Activated T-cell treated with anti-CD3 and anti-CD28 coated beads for 24 hours (primary cell): ENCODE data around the gene CHRD.

ENCODE experiments used
- DNase-seq: peaks from one replicate; pipeline ENCODE4 v3.0.0-alpha.2; 2020; ENCODE audit warnings: low read depth

The CHRD gene

DNA sequence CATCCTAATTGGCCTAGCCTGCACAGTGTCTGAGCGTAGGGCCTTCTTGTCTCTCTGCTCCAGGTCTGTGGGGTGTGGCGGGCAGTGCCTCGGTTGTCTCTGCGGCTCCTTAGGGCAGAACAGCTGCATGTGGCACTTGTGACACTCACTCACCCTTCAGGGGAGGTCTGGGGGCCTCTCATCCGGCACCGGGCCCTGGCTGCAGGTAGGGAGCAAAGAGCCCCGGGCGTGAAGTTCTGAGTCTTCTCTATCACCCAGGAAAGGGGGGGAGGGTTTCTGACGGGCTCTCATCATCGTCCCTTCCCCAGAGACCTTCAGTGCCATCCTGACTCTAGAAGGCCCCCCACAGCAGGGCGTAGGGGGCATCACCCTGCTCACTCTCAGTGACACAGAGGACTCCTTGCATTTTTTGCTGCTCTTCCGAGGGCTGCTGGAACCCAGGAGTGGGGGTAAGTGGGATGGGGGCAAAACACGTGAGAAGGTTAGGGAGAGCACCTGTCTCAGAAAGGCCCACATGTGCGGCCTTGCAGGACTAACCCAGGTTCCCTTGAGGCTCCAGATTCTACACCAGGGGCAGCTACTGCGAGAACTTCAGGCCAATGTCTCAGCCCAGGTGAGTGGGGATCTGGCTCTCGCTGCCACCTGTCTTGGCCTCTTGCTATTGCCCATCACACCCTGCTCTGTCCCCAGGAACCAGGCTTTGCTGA is 2.6 kb downstream of the CHRD start:
- DNase-seq: no peak

DNA sequence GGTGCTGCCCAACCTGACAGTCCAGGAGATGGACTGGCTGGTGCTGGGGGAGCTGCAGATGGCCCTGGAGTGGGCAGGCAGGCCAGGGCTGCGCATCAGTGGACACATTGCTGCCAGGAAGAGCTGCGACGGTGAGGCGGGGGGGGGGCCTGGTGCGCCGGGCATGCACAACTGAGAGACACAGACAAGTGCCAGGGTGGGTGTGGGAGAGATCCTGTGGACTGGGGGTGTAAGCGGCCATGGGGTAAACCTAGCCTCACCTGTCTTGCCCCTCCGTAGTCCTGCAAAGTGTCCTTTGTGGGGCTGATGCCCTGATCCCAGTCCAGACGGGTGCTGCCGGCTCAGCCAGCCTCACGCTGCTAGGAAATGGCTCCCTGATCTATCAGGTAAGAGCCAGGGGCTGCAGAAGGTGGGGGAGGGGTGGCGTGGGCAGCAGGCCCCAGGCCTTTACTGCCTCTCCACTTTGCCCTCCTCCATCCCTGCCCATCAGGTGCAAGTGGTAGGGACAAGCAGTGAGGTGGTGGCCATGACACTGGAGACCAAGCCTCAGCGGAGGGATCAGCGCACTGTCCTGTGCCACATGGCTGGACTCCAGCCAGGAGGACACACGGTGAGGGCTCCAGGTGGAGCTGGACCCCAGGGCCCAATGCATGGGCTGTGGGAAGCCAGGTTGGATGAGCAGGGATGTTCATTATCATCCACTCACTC is 3.3 kb downstream of the CHRD start:
- DNase-seq: no peak

DNA sequence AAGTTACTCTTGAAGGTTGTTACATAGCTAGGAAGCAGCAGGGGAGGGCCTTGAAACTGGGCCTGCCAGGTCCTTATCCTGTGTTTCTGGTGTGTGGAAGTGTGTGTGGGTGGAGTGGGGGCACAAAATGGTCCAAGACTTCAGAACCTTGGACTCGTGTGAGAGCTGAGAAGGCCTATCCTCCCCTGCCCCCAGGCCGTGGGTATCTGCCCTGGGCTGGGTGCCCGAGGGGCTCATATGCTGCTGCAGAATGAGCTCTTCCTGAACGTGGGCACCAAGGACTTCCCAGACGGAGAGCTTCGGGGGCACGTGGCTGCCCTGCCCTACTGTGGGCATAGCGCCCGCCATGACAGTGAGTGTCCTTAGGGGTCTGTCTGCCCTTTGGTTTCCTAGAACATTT is 4.5 kb downstream of the CHRD start:
- no peak for DNase-seq

DNA sequence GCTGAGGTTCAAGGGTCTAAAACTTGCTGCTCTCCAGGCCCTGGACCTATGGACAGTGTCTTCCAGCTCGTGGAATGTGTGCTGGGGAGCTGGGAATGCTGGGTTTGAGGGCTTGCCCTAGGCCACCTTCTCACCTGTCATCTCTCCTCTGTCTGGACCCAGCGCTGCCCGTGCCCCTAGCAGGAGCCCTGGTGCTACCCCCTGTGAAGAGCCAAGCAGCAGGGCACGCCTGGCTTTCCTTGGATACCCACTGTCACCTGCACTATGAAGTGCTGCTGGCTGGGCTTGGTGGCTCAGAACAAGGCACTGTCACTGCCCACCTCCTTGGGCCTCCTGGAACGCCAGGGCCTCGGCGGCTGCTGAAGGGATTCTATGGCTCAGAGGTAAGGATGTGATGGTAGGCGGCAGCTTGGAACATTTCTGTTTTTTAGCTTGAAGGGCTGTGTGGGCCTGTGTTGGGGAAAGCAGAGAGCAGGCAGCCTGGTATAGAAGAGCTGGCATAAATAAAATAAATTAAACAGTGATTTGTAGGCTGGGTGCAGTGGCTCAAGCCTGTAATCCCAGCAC is 5.1 kb downstream of the CHRD start:
- no peak for DNase-seq

DNA sequence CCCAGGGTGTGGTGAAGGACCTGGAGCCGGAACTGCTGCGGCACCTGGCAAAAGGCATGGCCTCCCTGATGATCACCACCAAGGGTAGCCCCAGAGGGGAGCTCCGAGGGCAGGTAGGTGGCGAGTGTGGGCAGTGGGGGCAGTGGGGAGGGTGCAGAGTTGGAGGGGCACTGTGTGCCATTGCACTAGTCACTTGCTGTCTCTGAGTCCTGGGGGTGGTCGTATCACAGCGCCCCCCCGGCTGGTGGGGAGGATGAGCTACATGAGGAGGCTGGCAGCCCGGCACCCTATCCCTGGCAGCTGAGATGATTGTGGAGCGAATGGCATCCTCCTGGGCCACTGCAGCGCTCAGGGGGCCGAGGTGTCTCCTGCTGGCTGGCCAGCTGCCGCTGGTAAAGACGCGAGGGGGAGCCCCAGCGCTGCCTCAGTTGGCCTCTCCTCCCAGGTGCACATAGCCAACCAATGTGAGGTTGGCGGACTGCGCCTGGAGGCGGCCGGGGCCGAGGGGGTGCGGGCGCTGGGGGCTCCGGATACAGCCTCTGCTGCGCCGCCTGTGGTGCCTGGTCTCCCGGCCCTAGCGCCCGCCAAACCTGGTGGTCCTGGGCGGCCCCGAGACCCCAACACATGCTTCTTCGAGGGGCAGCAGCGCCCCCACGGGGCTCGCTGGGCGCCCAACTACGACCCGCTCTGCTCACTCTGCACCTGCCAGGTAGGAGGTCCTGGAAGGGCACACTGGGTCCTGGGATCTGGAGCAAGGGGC is 6.4 kb downstream of the CHRD start:
- no peak for DNase-seq

DNA sequence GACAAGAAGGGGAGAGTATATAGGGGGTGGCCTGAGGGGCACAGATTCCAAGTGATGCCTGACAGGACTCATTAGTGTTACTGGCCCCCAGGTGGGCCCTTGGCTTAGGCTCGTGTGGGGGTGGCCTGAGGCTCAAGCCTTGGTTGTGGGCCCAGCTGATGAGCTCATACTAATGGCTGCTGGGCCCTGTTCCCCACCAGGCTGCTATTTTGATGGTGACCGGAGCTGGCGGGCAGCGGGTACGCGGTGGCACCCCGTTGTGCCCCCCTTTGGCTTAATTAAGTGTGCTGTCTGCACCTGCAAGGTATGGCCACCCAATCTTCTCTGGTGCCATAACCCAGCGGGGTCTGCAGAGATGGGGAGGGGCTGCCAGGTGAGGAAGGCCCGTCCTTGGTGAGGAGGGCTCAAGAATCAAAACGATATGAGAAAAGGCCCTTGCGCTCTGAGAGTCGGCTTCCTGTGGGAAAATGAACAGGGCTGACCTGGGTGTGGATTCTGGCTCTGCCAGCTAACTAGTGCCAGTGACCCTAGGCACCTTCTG is 7.4 kb downstream of the CHRD start:
- no peak for DNase-seq

DNA sequence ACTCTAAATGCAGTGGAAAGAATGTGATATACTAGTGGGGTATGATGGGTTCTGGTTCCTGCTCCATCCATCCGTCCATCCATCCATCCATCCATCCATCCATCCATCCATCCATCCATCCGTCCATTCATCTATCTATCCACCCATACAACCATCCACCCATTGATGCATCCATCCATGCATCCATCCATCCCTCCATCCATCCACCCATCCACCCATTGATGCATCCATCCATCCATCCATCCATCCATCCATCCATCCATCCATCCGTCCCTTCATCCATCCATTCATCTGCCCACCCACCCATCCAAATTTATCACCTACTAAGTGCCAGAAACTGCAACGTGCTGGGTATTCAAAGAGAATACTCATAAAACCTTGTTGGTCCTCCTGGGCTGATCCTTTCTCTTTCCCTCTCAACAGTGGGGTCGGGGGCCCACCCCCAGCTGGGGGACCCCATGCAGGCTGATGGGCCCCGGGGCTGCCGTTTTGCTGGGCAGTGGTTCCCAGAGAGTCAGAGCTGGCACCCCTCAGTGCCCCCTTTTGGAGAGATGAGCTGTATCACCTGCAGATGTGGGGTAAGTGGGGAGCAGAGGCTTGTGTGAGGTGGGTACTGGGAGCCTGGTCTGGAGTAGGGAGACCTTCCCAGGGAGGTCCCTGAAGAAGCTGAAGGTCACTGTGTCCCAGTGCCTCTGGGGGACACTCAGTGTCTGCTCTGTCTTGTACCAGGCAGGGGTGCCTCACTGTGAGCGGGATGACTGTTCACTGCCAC is 8.5 kb downstream of the CHRD start:
- no peak for DNase-seq

DNA sequence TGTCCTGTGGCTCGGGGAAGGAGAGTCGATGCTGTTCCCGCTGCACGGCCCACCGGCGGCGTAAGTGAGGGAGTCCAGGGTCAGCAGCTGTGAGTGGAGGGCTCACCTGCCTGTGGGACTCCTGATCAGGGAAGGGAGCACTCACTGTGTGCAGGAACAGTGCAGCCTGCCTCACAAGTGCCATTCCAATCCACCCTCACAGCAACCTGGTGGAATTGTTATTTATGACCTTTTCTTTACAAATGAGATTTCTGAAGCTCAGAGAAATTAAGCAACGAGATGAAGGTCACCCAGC is 9.0 kb downstream of the CHRD start:
- no peak for DNase-seq

DNA sequence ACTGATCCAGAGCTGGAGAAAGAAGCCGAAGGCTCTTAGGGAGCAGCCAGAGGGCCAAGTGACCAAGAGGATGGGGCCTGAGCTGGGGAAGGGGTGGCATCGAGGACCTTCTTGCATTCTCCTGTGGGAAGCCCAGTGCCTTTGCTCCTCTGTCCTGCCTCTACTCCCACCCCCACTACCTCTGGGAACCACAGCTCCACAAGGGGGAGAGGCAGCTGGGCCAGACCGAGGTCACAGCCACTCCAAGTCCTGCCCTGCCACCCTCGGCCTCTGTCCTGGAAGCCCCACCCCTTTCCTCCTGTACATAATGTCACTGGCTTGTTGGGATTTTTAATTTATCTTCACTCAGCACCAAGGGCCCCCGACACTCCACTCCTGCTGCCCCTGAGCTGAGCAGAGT is 9.5 kb downstream of the CHRD start:
- no peak for DNase-seq

DNA sequence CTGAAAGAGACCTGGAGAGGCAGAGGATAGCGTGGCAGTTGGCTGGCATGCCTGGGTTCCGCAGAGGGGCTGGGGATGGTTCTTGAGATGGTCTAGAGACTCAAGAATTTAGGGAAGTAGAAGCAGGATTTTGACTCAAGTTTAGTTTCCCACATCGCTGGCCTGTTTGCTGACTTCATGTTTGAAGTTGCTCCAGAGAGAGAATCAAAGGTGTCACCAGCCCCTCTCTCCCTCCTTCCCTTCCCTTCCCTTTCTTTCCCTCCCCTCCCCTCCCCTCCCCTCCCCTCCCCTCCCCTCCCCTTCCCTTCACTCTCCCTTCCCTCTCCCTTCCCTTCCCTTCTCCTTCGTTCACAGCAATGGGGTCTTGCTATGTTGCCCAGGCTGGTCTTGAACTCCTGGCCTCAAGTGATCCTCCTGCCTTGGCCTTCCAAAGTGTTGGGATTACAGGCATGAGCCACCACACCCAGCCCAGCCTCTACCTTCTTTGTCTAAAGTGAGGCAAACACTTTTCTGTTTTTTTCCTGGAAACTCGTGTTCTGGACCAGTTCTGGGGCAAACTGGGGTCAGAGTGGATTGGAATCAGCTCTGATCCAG is 10.2 kb downstream of the CHRD start:
- DNase-seq: no peak

DNA sequence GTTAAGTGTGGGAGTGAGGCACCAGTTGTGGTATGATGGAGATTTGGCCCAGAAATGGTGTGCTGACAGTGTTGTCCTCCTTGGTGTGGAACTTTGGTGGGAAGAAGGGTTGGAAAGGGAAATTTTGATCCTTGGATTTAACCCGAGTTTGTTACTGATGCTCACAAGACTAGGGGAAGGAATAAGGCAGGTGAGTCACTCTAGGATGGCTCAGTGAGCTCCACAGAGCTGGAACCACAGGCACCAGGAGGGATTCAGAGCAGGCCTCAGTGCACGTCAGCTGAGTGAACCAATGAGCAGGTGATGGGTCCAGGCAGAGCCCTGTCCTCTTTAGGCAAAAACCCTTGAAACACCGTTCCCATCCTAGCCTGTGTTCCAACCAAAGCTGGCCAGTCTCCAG is 11.4 kb downstream of the CHRD start:
- DNase-seq: no peak

DNA sequence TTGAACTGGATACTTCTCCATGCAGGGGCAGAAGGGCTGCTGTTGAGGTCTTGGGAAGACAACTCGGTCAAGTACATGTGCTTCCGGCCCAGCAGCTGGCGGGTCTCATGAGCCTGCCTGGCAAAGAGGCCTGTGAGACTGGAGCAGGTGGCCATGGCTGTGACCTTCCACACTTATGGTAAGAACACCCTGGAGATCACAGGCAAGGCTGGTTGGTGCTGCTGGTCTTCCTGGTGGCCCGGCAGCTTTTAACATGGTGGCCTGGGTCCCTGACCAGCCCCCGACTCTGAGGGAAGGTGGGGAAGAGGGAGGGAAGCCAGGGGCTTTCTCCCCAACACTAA is 15.4 kb downstream of the CHRD start:
- no peak for DNase-seq

DNA sequence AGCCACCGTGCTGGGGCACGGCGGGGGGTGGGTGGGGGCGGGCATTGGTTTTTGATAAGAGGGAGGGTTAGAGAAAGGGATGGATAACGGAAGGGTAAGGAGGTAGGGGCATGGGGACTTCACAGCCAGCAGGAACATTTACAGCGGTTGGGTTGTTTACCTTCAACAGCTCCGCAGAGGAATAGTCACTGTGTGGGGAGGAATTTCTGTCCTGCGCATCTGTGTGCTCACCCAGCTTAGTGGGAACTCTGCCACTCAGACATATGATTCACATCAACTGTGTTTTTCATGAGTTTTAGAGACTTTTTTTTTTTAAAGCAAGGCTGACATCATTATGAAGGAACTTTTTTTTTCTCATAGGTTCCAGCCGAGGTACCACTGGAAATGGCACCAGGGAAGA is 19.6 kb downstream of the CHRD start:
- no peak for DNase-seq

DNA sequence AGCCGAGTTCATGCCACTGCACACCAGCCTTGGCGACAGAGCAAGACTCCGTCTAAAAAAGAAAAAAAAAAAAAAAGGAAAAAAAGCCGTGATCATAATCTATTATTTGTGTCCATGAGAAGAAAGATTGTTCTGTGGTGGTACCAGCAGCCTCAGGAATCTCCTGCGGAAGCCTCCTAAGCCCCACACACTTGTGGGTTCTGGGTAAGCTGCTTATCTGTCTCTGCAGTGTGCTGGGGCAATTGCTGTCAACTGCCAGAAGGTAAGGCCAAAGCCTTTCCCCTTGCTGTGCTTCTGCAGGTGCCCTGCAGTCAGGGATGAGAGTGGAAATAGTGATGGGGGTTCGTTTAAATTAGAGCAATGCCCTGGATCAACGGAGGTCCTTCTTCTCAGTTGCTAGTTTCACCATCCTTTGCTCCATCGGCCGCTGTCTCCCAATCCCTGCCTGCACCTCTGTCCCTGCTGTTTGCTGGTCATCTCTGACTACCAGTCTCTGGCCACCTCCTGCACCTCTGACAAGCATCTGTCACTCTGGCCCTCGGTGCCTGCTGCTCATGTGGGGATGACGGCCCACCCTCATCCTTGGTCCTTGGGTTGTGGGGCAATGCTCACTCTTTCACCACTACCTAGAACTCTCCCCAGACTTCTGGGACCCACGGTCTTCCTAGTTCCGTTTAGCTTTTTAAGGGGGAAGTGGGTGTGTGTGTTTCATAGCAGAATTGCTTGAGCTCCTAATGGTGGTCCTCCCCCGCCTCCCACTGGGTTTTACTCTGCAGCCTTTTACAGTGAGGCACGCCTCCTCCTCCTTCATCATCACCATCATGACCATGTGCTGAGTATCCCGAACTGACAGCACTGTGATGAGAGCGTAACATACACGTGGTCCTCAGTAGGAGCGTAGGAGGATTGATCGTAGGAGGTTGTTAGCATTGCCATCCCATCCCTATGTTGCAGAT is 25.5 kb downstream of the CHRD start:
- no peak for DNase-seq

DNA sequence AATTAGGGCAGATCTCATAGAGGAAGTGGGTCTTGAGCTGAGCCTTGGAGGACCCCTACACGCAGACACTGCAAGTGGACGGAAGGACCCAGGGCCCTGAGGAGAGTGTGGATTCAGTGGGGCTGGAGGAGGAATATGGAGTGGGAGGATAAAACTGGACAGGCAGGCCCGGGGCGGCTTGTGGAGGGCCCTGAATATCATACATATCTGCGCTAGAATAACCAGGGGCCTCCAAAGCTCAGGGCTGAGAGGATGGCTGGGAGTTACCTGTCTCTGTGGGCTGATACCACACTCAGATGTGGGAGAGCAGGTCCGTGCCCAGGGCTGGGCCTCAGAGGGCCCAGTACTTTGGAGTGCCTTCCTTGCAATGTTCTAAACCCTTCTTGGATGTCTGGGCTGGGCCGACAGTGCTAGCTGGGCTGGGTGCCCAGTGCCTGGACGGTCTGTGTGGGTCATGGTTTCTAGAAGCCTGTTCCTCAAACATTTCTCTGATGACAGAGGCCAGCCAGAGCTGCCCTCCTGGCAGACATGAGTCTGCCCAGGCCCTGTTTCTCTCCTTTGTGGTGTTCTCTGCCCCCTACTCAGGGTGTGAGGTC is 29.6 kb downstream of the CHRD start:
- DNase-seq: no peak

DNA sequence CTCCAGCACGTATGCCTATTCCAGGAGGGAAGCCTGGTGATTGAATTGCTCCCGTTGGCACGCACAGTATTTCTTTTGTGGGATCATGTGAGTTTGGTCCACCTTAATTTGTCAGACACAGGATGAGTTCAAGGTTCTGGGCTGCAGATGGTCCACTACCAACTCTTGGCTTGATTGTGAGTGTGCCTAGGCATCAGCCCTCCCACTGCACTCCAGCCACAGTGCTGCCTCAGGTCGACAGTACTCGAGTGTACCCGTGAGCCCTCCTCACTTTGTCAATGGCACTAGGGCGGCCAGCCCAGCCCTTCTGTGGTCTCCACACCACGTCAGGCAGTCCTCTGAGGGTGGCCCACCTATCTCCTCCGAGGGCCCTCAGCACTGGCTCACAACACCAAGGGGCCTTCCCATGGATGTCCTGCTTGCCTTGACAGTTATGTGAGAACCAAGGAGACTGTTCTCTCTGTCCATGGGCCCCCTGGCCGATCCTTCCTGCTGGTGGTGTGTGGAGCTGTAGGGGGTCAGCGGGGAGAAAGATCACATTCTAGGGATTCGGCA is 30.2 kb downstream of the CHRD start:
- no peak for DNase-seq

DNA sequence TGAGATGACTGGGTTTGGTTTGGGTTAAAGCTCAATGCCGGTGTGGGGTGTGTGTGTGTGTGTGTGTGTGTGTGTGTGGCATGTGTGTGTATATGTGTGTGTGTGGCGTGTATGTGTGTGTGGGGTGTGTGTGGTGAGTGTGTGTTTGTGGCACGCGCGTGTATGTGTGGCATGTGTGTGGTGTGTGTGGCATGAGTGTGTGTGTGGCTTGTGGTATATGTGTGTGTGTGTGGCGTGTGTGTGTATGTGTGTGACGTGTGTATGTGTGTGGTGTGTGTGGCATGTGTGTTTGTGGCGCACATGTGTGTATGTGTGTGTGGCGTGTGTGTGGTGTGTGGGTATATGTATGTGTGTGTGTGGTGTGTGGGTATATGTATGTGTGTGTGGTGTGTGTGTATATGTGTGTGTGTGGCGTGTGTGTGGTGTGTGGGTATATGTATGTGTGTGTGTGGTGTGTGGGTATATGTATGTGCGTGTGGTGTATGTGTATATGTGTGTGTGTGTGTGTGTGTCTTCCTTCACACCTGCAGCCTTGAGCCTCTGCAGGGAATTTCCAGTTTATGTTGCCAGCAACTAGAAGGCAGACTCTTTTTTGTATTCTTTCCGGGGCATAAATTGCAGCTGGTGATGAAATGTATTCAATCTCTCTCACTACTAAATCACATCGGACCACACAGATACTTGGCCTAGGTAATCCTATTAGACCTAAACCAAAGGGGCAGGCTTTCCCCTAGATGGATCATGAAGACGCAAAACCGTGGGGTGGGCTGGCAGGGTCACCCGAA is 34.8 kb downstream of the CHRD start:
- no peak for DNase-seq

DNA sequence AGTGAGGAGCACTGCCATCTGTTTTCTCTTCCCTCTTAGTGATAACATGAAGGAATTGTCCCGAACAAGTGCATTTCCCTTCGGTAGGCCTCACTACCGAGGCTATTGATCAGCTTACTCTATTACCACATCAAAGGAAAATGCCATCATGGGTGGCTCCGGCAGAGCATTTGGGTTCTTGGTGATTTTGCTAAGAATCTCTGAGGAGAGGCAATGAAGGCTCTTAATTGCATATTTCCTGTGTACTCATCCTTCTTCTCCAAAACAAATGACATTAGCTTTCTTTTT is 35.3 kb downstream of the CHRD start:
- no peak for DNase-seq

DNA sequence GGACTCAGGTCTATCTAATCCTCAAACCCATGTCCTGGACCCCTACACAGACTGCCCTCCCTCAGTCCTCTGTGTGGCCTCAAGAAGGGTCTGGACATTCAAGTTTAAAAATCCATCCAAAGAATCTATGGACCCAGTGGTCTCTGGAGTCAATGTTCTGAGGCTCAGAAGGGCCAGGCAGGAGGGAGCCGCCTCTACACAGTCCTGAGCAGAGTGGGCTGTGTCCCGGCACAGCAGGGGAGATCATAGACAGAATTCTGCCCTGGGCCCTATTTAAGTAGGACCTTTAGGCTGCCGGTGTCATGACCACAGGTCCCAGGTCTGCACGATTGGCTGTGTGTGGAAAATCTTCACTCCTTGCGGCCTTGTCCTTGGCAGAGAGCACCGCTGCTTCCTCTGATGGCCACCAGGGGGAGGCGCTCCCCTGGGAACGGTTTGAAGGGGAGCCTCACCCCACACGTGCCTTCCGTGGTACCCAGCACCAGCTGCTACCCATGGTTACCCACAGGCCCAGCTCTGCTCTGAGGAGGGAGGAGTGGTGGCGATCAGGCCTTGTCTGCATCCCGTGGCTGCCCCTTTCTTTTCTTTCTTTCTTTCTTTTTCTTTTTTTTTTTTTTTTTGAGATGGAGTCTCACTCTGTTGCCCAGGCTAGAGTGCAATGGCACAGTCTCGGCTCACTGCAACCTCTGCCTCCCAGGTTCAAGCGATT is 37.9 kb downstream of the CHRD start:
- peak; percentile 57 for DNase-seq
